ES-I3 (cell line): Measurements from ENCODE around the gene RARRES1.

Source experiments
- H3K36me3 ChIP-seq: 2 replicates; pipeline ENCODE4 v1.6.1; 2013; ENCODE audit warnings: mild to moderate bottlenecking, low read length, control low read depth, moderate library complexity; ENCODE audit not compliant: insufficient read depth
- H3K4me1 ChIP-seq: 2 replicates; pipeline ENCODE4 v1.6.1; 2013; ENCODE audit warnings: mild to moderate bottlenecking, control low read depth, low read length; ENCODE audit not compliant: insufficient read depth
- H3K9ac ChIP-seq: 2 replicates; pipeline ENCODE4 v1.6.1; 2013; ENCODE audit warnings: low read depth, mild to moderate bottlenecking, low read length, moderate library complexity
- H3K9me3 ChIP-seq: 2 replicates; pipeline ENCODE4 v1.6.1; 2013; ENCODE audit warnings: mild to moderate bottlenecking, low read length, moderate library complexity; ENCODE audit not compliant: control insufficient read depth, insufficient read depth

The RARRES1 gene

GRCh38 chr3:158749526-158749925 is 17.3 kb upstream of the RARRES1 start:
- Histone ChIP-seq H3K36me3 (no peaks in the 10 kb centered on the region), H3K4me1 (no peaks in the 10 kb centered on the region), H3K9ac (no peak overlapping the region), H3K9me3 (no peaks in the 10 kb centered on the region)

- no peaks in the 10 kb centered on the region for H3K9me3 ChIP-seq
- H3K4me1 ChIP-seq, result no peaks in the 10 kb centered on the region
- no peak overlapping the region for H3K9ac ChIP-seq
- no peaks in the 10 kb centered on the region for H3K36me3 ChIP-seq
These were observed 16.1 kb upstream of the RARRES1 start for GRCh38 chr3:158748237-158748828.

GRCh38 chr3:158747417-158747816 is 15.2 kb upstream of the RARRES1 start:
- Histone ChIP-seq H3K9ac (no peak overlapping the region), H3K36me3 (no peaks in the 10 kb centered on the region), H3K9me3 (no peaks in the 10 kb centered on the region), H3K4me1 (no peaks in the 10 kb centered on the region)

GRCh38 chr3:158745551-158745950 is 13.3 kb upstream of the RARRES1 start:
- Histone ChIP-seq H3K9ac (no peak overlapping the region), H3K9me3 (no peaks in the 10 kb centered on the region), H3K36me3 (no peaks in the 10 kb centered on the region), H3K4me1 (no peaks in the 10 kb centered on the region)

- Histone ChIP-seq H3K9me3 (no peaks in the 10 kb centered on the region), H3K9ac (no peak overlapping the region), H3K4me1 (no peaks in the 10 kb centered on the region), H3K36me3 (no peaks in the 10 kb centered on the region)
These were observed 12.5 kb upstream of the RARRES1 start for GRCh38 chr3:158744567-158745288.

GRCh38 chr3:158743664-158744566 is 11.7 kb upstream of the RARRES1 start:
- no peak overlapping the region for H3K9ac ChIP-seq
- no peaks in the 10 kb centered on the region for H3K9me3 ChIP-seq
- H3K36me3 ChIP-seq, result no peaks in the 10 kb centered on the region
- H3K4me1 ChIP-seq, result no peaks in the 10 kb centered on the region

GRCh38 chr3:158742871-158743663 is 10.8 kb upstream of the RARRES1 start:
- Histone ChIP-seq H3K4me1 (no peaks in the 10 kb centered on the region), H3K9me3 (no peaks in the 10 kb centered on the region), H3K9ac (no peak overlapping the region), H3K36me3 (no peaks in the 10 kb centered on the region)

- H3K9ac ChIP-seq, result no peak overlapping the region
- no peaks in the 10 kb centered on the region for H3K36me3 ChIP-seq
- no peaks in the 10 kb centered on the region for H3K9me3 ChIP-seq
- H3K4me1 ChIP-seq, result no peaks in the 10 kb centered on the region
These were observed 7.4 kb upstream of the RARRES1 start for GRCh38 chr3:158739661-158740060.

- Histone ChIP-seq H3K4me1 (no peaks in the 10 kb centered on the region), H3K36me3 (no peaks in the 10 kb centered on the region), H3K9me3 (no peaks in the 10 kb centered on the region), H3K9ac (no peak overlapping the region)
These were observed 6.8 kb upstream of the RARRES1 start for GRCh38 chr3:158739078-158739477.

- H3K4me1 ChIP-seq, result no peaks in the 10 kb centered on the region
- H3K36me3 ChIP-seq, result no peaks in the 10 kb centered on the region
- no peaks in the 10 kb centered on the region for H3K9me3 ChIP-seq
- no peak overlapping the region for H3K9ac ChIP-seq
These were observed 6.4 kb upstream of the RARRES1 start for GRCh38 chr3:158738653-158739052.

- no peak overlapping the region for H3K9ac ChIP-seq
- no peaks in the 10 kb centered on the region for H3K36me3 ChIP-seq
- H3K9me3 ChIP-seq, result no peaks in the 10 kb centered on the region
- no peaks in the 10 kb centered on the region for H3K4me1 ChIP-seq
These were observed 5.8 kb upstream of the RARRES1 start for GRCh38 chr3:158737976-158738615.

- Histone ChIP-seq H3K9ac (no peak overlapping the region), H3K4me1 (no peaks in the 10 kb centered on the region), H3K36me3 (no peaks in the 10 kb centered on the region), H3K9me3 (no peaks in the 10 kb centered on the region)
These were observed 5.2 kb upstream of the RARRES1 start for GRCh38 chr3:158737410-158737809.

GRCh38 chr3:158735296-158736033 is 3.2 kb upstream of the RARRES1 start:
- no peaks in the 10 kb centered on the region for H3K4me1 ChIP-seq

More at GRCh38 chr3:158735296-158736033, 3.2 kb upstream of the RARRES1 start:
- Histone ChIP-seq H3K36me3 (no peaks in the 10 kb centered on the region), H3K9ac (no peak overlapping the region), H3K9me3 (no peaks in the 10 kb centered on the region)
